ENCODE data around the gene FAM107B.
A peak's percentile ranks its signal among the peaks of the same experiment; 100 is the strongest.

The FAM107B gene

GRCh38 chr10:14616955-14617730, 157.6 kb downstream of the FAM107B start:
- DNase-seq: no peak

GRCh38 chr10:14616465-14616864, 158.2 kb downstream of the FAM107B start:
- DNase-seq: no peak

GRCh38 chr10:14613588-14613920, 161.1 kb downstream of the FAM107B start:
- no peak for DNase-seq

- DNase-seq: no peak
Measured at GRCh38 chr10:14612873-14613587, 161.7 kb downstream of the FAM107B start.

GRCh38 chr10:14611968-14612693, 162.6 kb downstream of the FAM107B start:
- DNase-seq: no peak

GRCh38 chr10:14609178-14609577, 165.5 kb downstream of the FAM107B start:
- no peak for DNase-seq

- no peak for DNase-seq
Measured at GRCh38 chr10:14608381-14609001, 166.2 kb downstream of the FAM107B start.

- DNase-seq: no peak
Measured at GRCh38 chr10:14606633-14607032, 168.1 kb downstream of the FAM107B start.

GRCh38 chr10:14605231-14605925, 169.3 kb downstream of the FAM107B start:
- no peak for DNase-seq

GRCh38 chr10:14604181-14605142, 170.2 kb downstream of the FAM107B start:
- peak; percentile 54 for DNase-seq

- DNase-seq: no peak
Measured at GRCh38 chr10:14603534-14604102, 171.1 kb downstream of the FAM107B start.

GRCh38 chr10:14602807-14603533, 171.7 kb downstream of the FAM107B start:
- no peak for DNase-seq

- DNase-seq: no peak
Measured at GRCh38 chr10:14601872-14602725, 172.6 kb downstream of the FAM107B start.

GRCh38 chr10:14601326-14601725, 173.4 kb downstream of the FAM107B start:
- DNase-seq: no peak

GRCh38 chr10:14600065-14600464, 174.6 kb downstream of the FAM107B start:
- no peak for DNase-seq

- no peak for DNase-seq
Measured at GRCh38 chr10:14598809-14599764, 175.6 kb downstream of the FAM107B start.

GRCh38 chr10:14595526-14596182, 179.0 kb downstream of the FAM107B start:
- no peak for DNase-seq
